Large intestine (tissue), 12 donors: ENCODE results near the gene RNF151. TPM values are rescaled to one million over a fixed set of nuclear protein-coding genes. Genes with fewer than 3 reads are reported as not detected.
"Not testable (repeated sequence)": the region's sequence is repeated elsewhere in the genome, so short reads cannot be mapped to it uniquely, and the experiment has no call there.

ENCODE experiments used
- DNase-seq, 2 donors: peaks; one replicate each; pipeline versions ENCODE4 v3.0.0 to v3.0.0-alpha.2; 2013
- H3K27ac ChIP-seq: one replicate; pipeline ENCODE4 v1.5.1; 2013; ENCODE audit warnings: low read length
- H3K27me3 ChIP-seq: 2 replicates; pipeline ENCODE4 v1.6.1; 2013; ENCODE audit warnings: low read length; ENCODE audit not compliant: control insufficient read depth, insufficient read depth
- H3K36me3 ChIP-seq: 2 replicates; pipeline ENCODE4 v1.6.1; 2013; ENCODE audit warnings: low read length; ENCODE audit not compliant: control insufficient read depth, insufficient read depth
- H3K4me1 ChIP-seq: one replicate; pipeline ENCODE4 v1.6.1; 2013; ENCODE audit warnings: low read length; ENCODE audit not compliant: control insufficient read depth, insufficient read depth
- H3K4me3 ChIP-seq: one replicate; pipeline ENCODE4 v1.5.1; 2013; ENCODE audit warnings: low read length
- H3K9me3 ChIP-seq: one replicate; pipeline ENCODE4 v1.6.1; 2013; ENCODE audit warnings: mild to moderate bottlenecking, low read depth, low read length, moderate library complexity; ENCODE audit not compliant: control insufficient read depth
- WGBS: methylation state at CpG from one replicate; pipeline ENCODE4 v1.1.5; 2013; ENCODE audit warnings: low lambda C conversion rate; ENCODE audit not compliant: insufficient coverage; 5-methylcytosine and 5-hydroxymethylcytosine counted together
- long read RNA-seq, 11 donors: transcript quantifications; one replicate each; lab custom pipeline, GENCODE V29; 2026
- polyA plus RNA-seq: library from polyadenylated mRNA; unstranded; fragments of 120-200 nt; gene quantifications from one replicate; pipeline ENCODE4 v1.2.1, GENCODE V29; 2013

Gene RNF151
- polyA plus RNA-seq = 0.09 TPM
- long read RNA-seq, donor 1 = 0 reads
- long read RNA-seq, donor 2 = 0 reads
- long read RNA-seq, donor 3 = 0 reads
- long read RNA-seq, donor 4 = 0 reads
- long read RNA-seq, donor 5 = 0 reads
- long read RNA-seq, donor 6 = 0 reads
- long read RNA-seq, donor 7 = 0 reads
- long read RNA-seq, donor 8 = 0 reads
- long read RNA-seq, donor 9 = 0 reads
- long read RNA-seq, donor 10 = 0 reads
- long read RNA-seq, donor 11 = 0 reads

GRCh38 chr16:1966460-1966859 lies at the start of gene RNF151:
Gene RNF151, plus strand, starts transcription at chr16:1966856. Its CDS starts 26 bp downstream, at chr16:1966882.
- Histone ChIP-seq H3K9me3 (no peaks in the 10 kb centered on the region), H3K36me3 (peaks cover 18% of the 10 kb centered on the region), H3K27me3 (no peaks in the 10 kb centered on the region), H3K4me1 (peaks cover 22% of the 10 kb centered on the region), H3K4me3 (peak within 1 kb of the TSS; percentile 87), H3K27ac (peak within 1 kb of the TSS; percentile 89)
- WGBS = no CpG with 5 or more reads among the region's 6 CpGs
- DNase-seq = no peak

- H3K27ac ChIP-seq = no peak overlapping the region
- WGBS = no CpG with 5 or more reads among the region's 22 CpGs
- H3K27me3 ChIP-seq = peaks cover 67% of the 10 kb centered on the region
- H3K4me3 ChIP-seq = no peak overlapping the region
- H3K9me3 ChIP-seq = peaks cover 12% of the 10 kb centered on the region
- no peak for DNase-seq
- peaks cover 26% of the 10 kb centered on the region for H3K4me1 ChIP-seq
- no peaks in the 10 kb centered on the region for H3K36me3 ChIP-seq
Observed at GRCh38 chr16:1917056-1917664, 49.5 kb upstream of the RNF151 start.

- Histone ChIP-seq H3K27me3 (peaks cover 72% of the 10 kb centered on the region), H3K27ac (no peak overlapping the region), H3K9me3 (peaks cover 10% of the 10 kb centered on the region), H3K36me3 (no peaks in the 10 kb centered on the region), H3K4me1 (peaks cover 21% of the 10 kb centered on the region), H3K4me3 (no peak overlapping the region)
- DNase-seq = no peak
- WGBS = no CpG with 5 or more reads among the region's 81 CpGs
Observed at GRCh38 chr16:1917665-1918350, 48.8 kb upstream of the RNF151 start.

- no peak within 1 kb of the TSS for H3K4me3 ChIP-seq
- WGBS = no CpG with 5 or more reads among the region's 71 CpGs
- no peak within 1 kb of the TSS for H3K27ac ChIP-seq
- peaks cover 20% of the 10 kb centered on the region for H3K4me1 ChIP-seq
- H3K9me3 ChIP-seq = peaks cover 10% of the 10 kb centered on the region
- no peak for DNase-seq
- no peaks in the 10 kb centered on the region for H3K36me3 ChIP-seq
- peaks cover 80% of the 10 kb centered on the region for H3K27me3 ChIP-seq
Observed at GRCh38 chr16:1918351-1919326, 48.0 kb upstream of the RNF151 start, which contains the start of gene HS3ST6. Gene HS3ST6, minus strand, starts transcription at chr16:1918415. Its CDS starts 92 bp downstream, at chr16:1918323.

- WGBS = no CpG with 5 or more reads among the region's 30 CpGs
- Histone ChIP-seq H3K4me3 (no peak overlapping the region), H3K36me3 (no peaks in the 10 kb centered on the region), H3K4me1 (peaks cover 14% of the 10 kb centered on the region), H3K9me3 (peaks cover 10% of the 10 kb centered on the region), H3K27me3 (peaks cover 79% of the 10 kb centered on the region), H3K27ac (no peak overlapping the region)
- DNase-seq = no peak
Observed at GRCh38 chr16:1919327-1919998, 47.2 kb upstream of the RNF151 start.

- Histone ChIP-seq H3K27me3 (peaks cover 75% of the 10 kb centered on the region), H3K9me3 (peaks cover 10% of the 10 kb centered on the region), H3K4me1 (peaks cover 14% of the 10 kb centered on the region)
- H3K36me3 ChIP-seq, DNase-seq, H3K4me3 ChIP-seq, H3K27ac ChIP-seq: not testable (repeated sequence)
- WGBS = 95% methylated on average over 5 of the region's 21 CpGs
Observed at GRCh38 chr16:1920122-1920521, 46.5 kb upstream of the RNF151 start.

- H3K9me3 ChIP-seq = peaks cover 10% of the 10 kb centered on the region
- H3K4me3 ChIP-seq = no peak overlapping the region
- peaks cover 71% of the 10 kb centered on the region for H3K27me3 ChIP-seq
- H3K27ac ChIP-seq = no peak overlapping the region
- H3K4me1 ChIP-seq = peaks cover 14% of the 10 kb centered on the region
- no CpG with 5 or more reads among the region's 15 CpGs for WGBS
- H3K36me3 ChIP-seq = no peaks in the 10 kb centered on the region
- DNase-seq = no peak
Observed at GRCh38 chr16:1920727-1921171, 45.9 kb upstream of the RNF151 start.

GRCh38 chr16:1922357-1922756 lies 44.3 kb upstream of the RNF151 start:
- Histone ChIP-seq H3K27me3 (peaks cover 55% of the 10 kb centered on the region), H3K4me3 (no peak overlapping the region), H3K4me1 (peaks cover 14% of the 10 kb centered on the region), H3K9me3 (peaks cover 10% of the 10 kb centered on the region), H3K36me3 (no peaks in the 10 kb centered on the region), H3K27ac (no peak overlapping the region)
- no peak for DNase-seq
- WGBS = 100% methylated on average over 1 of the region's 8 CpGs

- no peak overlapping the region for H3K4me3 ChIP-seq
- peaks cover 49% of the 10 kb centered on the region for H3K27me3 ChIP-seq
- no peak overlapping the region for H3K27ac ChIP-seq
- no CpG with 5 or more reads among the region's 24 CpGs for WGBS
- no peaks in the 10 kb centered on the region for H3K36me3 ChIP-seq
- peaks cover 6% of the 10 kb centered on the region for H3K9me3 ChIP-seq
- peak; percentile 49 to 68 for DNase-seq
- H3K4me1 ChIP-seq = peaks cover 14% of the 10 kb centered on the region
Observed at GRCh38 chr16:1923299-1924034, 43.2 kb upstream of the RNF151 start.
